ENCODE measurements around the gene PHAF1.

PHAF1 gene

GRCh38 chr16:67183284-67183626 is 73.5 kb downstream of the PHAF1 start:
- Histone ChIP-seq H3K9ac (ENCODE audit: low read depth, low read length) (no peak overlapping the region), H3K4me1 (ENCODE audit: control insufficient read depth, insufficient read depth, low read length) (0 out of 2 replicates have a peak, but pooled peaks cover 4% of the 10 kb centered on the region), H3K27ac (ENCODE audit: low read depth, low read length) (peak overlapping the region; percentile 98)

GRCh38 chr16:67183627-67184452 is 74.1 kb downstream of the PHAF1 start, which contains the start of gene MATCAP1:
Gene MATCAP1, minus strand, starts transcription at chr16:67183963. Its CDS starts 3,353 bp downstream, at chr16:67180610.
- Histone ChIP-seq H3K27me3 (ENCODE audit: control insufficient read depth, insufficient read depth, low read length) (peaks cover 28% of the 10 kb centered on the region), H3K27ac (ENCODE audit: low read depth, low read length) (peak within 1 kb of the TSS; percentile 98), H3K9ac (ENCODE audit: low read depth, low read length) (peak within 1 kb of the TSS; percentile 97), H3K4me1 (ENCODE audit: control insufficient read depth, insufficient read depth, low read length) (0 out of 2 replicates have a peak, but pooled peaks cover 4% of the 10 kb centered on the region), H3K9me3 (ENCODE audit: control insufficient read depth, insufficient read depth, low read length) (no peaks in the 10 kb centered on the region), H3K36me3 (ENCODE audit: control insufficient read depth, insufficient read depth, low read length) (no peaks in the 10 kb centered on the region), H3K4me3 (ENCODE audit: low read depth, low read length) (peak within 1 kb of the TSS; percentile 96)

More at GRCh38 chr16:67183284-67183626, 73.5 kb downstream of the PHAF1 start:
- Histone ChIP-seq H3K27me3 (ENCODE audit: control insufficient read depth, insufficient read depth, low read length) (peaks cover 28% of the 10 kb centered on the region), H3K4me3 (ENCODE audit: low read depth, low read length) (peak overlapping the region; percentile 96), H3K36me3 (ENCODE audit: control insufficient read depth, insufficient read depth, low read length) (no peaks in the 10 kb centered on the region), H3K9me3 (ENCODE audit: control insufficient read depth, insufficient read depth, low read length) (no peaks in the 10 kb centered on the region)

DNA sequence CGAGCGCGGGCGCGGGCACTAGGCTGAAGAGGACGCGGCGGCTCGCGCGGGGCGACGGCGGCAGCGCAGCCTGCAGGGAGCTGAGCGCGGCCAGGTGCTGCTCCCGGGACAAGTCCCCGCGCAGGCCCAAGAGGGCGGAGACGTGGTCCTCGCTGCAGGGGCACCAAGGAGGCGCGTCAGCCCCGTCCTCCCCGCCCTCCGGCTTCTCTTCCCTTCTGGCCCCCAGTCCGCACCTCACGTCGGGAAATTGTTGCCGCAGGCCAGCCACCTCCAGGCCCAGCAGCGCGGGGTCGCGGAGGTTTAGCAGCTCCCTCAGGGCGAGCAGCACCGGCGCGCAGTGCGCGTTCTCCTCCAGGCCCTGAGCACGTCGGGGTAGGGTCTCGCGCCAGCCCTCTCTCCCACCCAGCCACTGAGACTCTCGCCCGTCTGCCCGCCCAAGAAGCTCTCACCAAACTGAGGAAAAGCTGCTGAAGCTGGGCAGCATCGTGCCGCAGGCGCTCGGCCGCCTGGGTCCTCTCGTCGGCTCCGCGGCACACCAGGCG is 74.8 kb downstream of the PHAF1 start:
- H3K36me3 ChIP-seq (ENCODE audit: control insufficient read depth, insufficient read depth, low read length), result no peaks in the 10 kb centered on the region
- no peak overlapping the region for H3K9ac ChIP-seq (ENCODE audit: low read depth, low read length)
- peak overlapping the region; percentile 96 for H3K4me3 ChIP-seq (ENCODE audit: low read depth, low read length)
- peaks cover 28% of the 10 kb centered on the region for H3K27me3 ChIP-seq (ENCODE audit: control insufficient read depth, insufficient read depth, low read length)
- H3K4me1 ChIP-seq (ENCODE audit: control insufficient read depth, insufficient read depth, low read length), result 0 out of 2 replicates have a peak, but pooled peaks cover 4% of the 10 kb centered on the region
- no peaks in the 10 kb centered on the region for H3K9me3 ChIP-seq (ENCODE audit: control insufficient read depth, insufficient read depth, low read length)
- H3K27ac ChIP-seq (ENCODE audit: low read depth, low read length), result no peak overlapping the region

DNA sequence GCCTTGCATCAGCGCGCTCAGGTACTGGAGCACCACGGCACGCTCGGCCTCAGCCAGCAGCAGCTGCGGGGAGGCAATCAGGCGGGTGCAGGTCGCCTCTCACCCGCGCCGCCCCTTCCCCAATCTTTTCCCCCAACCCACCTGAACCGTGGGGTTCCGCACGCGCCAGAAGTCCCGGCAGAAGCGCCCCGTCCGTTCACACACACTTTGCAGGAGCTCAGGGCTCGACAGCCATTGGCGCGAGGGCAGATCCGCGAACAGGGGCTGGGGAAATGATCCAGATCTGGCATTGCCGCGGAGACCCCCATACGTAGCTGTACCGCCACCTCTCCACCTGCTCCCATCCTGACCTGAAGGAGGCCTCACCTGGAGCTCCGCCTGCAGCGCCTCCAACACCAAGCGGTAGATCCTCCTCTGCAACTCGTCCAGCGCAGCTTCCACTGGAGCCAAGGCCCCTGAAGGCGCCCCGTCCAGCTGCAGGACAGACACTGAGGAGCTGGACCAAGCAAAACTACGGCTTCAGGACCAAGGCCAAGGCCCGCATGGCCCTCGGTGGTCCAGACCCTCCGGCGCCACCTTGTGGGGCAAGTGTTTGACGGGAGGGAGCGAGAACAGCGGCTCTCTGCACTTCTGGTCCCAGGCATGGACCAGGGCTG is 75.4 kb downstream of the PHAF1 start:
- Histone ChIP-seq H3K4me3 (ENCODE audit: low read depth, low read length) (peak overlapping the region; percentile 96; the same call in 1 of the 2 replicates), H3K9ac (ENCODE audit: low read depth, low read length) (no peak overlapping the region), H3K27ac (ENCODE audit: low read depth, low read length) (no peak overlapping the region), H3K27me3 (ENCODE audit: control insufficient read depth, insufficient read depth, low read length) (peaks cover 28% of the 10 kb centered on the region), H3K36me3 (ENCODE audit: control insufficient read depth, insufficient read depth, low read length) (no peaks in the 10 kb centered on the region), H3K9me3 (ENCODE audit: control insufficient read depth, insufficient read depth, low read length) (no peaks in the 10 kb centered on the region), H3K4me1 (ENCODE audit: control insufficient read depth, insufficient read depth, low read length) (0 out of 2 replicates have a peak, but pooled peaks cover 4% of the 10 kb centered on the region)

GRCh38 chr16:67185651-67186134 is 76.0 kb downstream of the PHAF1 start:
- H3K4me3 ChIP-seq (ENCODE audit: low read depth, low read length), result no peak overlapping the region
- peaks cover 28% of the 10 kb centered on the region for H3K27me3 ChIP-seq (ENCODE audit: control insufficient read depth, insufficient read depth, low read length)
- no peak overlapping the region for H3K9ac ChIP-seq (ENCODE audit: low read depth, low read length)
- no peaks in the 10 kb centered on the region for H3K36me3 ChIP-seq (ENCODE audit: control insufficient read depth, insufficient read depth, low read length)
- no peak overlapping the region for H3K27ac ChIP-seq (ENCODE audit: low read depth, low read length)
- 0 out of 2 replicates have a peak, but pooled peaks cover 4% of the 10 kb centered on the region for H3K4me1 ChIP-seq (ENCODE audit: control insufficient read depth, insufficient read depth, low read length)
- H3K9me3 ChIP-seq (ENCODE audit: control insufficient read depth, insufficient read depth, low read length), result no peaks in the 10 kb centered on the region

DNA sequence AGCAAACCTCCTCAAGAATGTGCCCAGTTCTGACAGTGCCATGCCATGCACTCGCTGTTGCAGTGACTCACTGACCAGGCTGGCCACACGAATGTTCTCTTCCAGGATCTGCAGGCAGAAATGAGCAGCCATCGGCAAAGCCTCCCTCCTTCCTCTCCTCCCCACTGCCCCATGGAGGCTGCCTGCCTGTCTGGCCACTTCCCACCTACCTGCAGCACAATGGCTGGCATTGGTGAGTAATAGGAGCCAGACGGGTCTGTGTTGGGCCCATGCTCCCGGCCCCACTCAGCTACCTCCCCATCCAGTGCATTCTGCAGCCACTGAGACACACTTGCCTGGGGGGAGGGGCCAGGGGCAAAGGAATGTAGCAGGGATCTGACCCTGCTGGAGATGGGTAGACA is 76.8 kb downstream of the PHAF1 start:
- 0 out of 2 replicates have a peak, but pooled peaks cover 4% of the 10 kb centered on the region for H3K4me1 ChIP-seq (ENCODE audit: control insufficient read depth, insufficient read depth, low read length)
- H3K4me3 ChIP-seq (ENCODE audit: low read depth, low read length), result no peak overlapping the region
- H3K27me3 ChIP-seq (ENCODE audit: control insufficient read depth, insufficient read depth, low read length), result peaks cover 28% of the 10 kb centered on the region
- no peak overlapping the region for H3K9ac ChIP-seq (ENCODE audit: low read depth, low read length)
- H3K27ac ChIP-seq (ENCODE audit: low read depth, low read length), result no peak overlapping the region
- no peaks in the 10 kb centered on the region for H3K9me3 ChIP-seq (ENCODE audit: control insufficient read depth, insufficient read depth, low read length)
- no peaks in the 10 kb centered on the region for H3K36me3 ChIP-seq (ENCODE audit: control insufficient read depth, insufficient read depth, low read length)

DNA sequence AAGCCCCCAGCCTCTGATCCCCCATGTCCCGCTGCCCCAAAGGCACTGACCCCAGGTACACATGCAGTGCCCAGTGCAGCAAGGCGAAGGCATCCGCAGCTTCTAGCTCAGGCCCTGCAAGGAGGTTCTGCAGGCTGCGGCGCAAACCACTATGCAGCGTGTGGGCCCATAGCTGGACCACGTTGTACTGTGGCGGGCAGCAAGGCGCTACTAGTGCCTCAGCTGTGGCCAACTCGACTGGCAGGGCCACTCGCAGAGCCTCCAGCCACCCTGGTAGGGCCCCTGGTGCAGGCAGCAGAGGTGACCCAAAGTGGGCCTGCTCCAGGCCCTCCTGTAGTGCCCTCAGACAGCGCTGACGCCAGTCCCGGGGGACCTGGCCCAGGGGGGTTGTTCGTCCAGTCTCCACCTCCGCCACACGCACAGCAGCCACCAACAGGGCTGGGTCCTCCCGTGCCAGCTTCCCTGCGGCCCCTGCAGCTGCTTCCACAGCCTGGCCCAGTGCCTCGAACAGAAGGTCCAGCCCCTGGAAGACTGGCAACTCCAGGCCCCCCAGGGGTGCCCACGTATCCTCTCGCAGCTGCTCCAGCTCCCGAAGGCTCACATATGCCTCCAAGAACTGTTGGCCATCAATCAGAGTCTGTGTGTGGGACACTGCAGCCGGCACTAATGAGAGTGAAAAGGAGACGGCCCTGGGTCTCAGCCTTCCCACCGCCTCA is 77.6 kb downstream of the PHAF1 start:
- Histone ChIP-seq H3K4me1 (ENCODE audit: control insufficient read depth, insufficient read depth, low read length) (0 out of 2 replicates have a peak, but pooled peaks cover 4% of the 10 kb centered on the region), H3K9ac (ENCODE audit: low read depth, low read length) (no peak overlapping the region), H3K4me3 (ENCODE audit: low read depth, low read length) (no peak overlapping the region)

GRCh38 chr16:67188323-67188722 is 78.6 kb downstream of the PHAF1 start:
- Histone ChIP-seq H3K9me3 (ENCODE audit: control insufficient read depth, insufficient read depth, low read length) (no peaks in the 10 kb centered on the region), H3K9ac (ENCODE audit: low read depth, low read length) (no peak overlapping the region), H3K27me3 (ENCODE audit: control insufficient read depth, insufficient read depth, low read length) (peaks cover 28% of the 10 kb centered on the region), H3K36me3 (ENCODE audit: control insufficient read depth, insufficient read depth, low read length) (peaks cover 4% of the 10 kb centered on the region; the same call in 1 of the 2 replicates), H3K4me3 (ENCODE audit: low read depth, low read length) (no peak overlapping the region), H3K27ac (ENCODE audit: low read depth, low read length) (no peak overlapping the region), H3K4me1 (ENCODE audit: control insufficient read depth, insufficient read depth, low read length) (0 out of 2 replicates have a peak, but pooled peaks cover 11% of the 10 kb centered on the region)

More for the DNA sequence above, 77.6 kb downstream of the PHAF1 start:
- no peaks in the 10 kb centered on the region for H3K36me3 ChIP-seq (ENCODE audit: control insufficient read depth, insufficient read depth, low read length)
- peaks cover 28% of the 10 kb centered on the region for H3K27me3 ChIP-seq (ENCODE audit: control insufficient read depth, insufficient read depth, low read length)
- no peaks in the 10 kb centered on the region for H3K9me3 ChIP-seq (ENCODE audit: control insufficient read depth, insufficient read depth, low read length)
- H3K27ac ChIP-seq (ENCODE audit: low read depth, low read length), result no peak overlapping the region

- no peaks in the 10 kb centered on the region for H3K9me3 ChIP-seq (ENCODE audit: control insufficient read depth, insufficient read depth, low read length)
- H3K27me3 ChIP-seq (ENCODE audit: control insufficient read depth, insufficient read depth, low read length), result peaks cover 28% of the 10 kb centered on the region
- no peak overlapping the region for H3K27ac ChIP-seq (ENCODE audit: low read depth, low read length)
- H3K36me3 ChIP-seq (ENCODE audit: control insufficient read depth, insufficient read depth, low read length), result peaks cover 8% of the 10 kb centered on the region; the same call in 1 of the 2 replicates
- H3K4me3 ChIP-seq (ENCODE audit: low read depth, low read length), result no peak overlapping the region
- H3K9ac ChIP-seq (ENCODE audit: low read depth, low read length), result no peak overlapping the region
- 0 out of 2 replicates have a peak, but pooled peaks cover 11% of the 10 kb centered on the region for H3K4me1 ChIP-seq (ENCODE audit: control insufficient read depth, insufficient read depth, low read length)
Observed at GRCh38 chr16:67188798-67189197, 79.1 kb downstream of the PHAF1 start.

DNA sequence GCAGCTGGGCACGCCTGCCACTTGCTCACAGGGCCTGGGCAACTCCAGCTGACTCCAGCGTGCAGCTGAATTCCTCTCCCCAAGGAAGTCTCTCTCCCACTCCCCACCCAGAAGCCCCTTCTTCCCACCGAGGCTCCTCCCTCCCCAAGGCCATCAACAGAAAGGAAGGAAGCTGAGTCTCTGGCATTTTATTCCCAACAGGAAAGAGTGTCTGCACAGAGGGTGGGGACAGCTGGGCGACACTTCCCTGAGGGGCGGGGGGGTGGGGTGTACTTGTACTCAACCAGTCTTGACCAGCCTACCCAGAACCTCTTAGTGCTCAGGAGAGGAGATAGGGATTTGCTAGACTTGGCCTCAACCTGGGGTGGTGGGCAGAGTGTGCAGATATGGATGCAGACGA is 80.3 kb downstream of the PHAF1 start, which contains the start of gene EXOC3L1:
TSS of gene EXOC3L1 (minus strand) at position 96 of the 400 bp plus-strand sequence. CDS start 460 bp downstream, outside the sequence.
- Histone ChIP-seq H3K9ac (ENCODE audit: low read depth, low read length) (no peak within 1 kb of the TSS), H3K27ac (ENCODE audit: low read depth, low read length) (no peak within 1 kb of the TSS), H3K36me3 (ENCODE audit: control insufficient read depth, insufficient read depth, low read length) (peaks cover 21% of the 10 kb centered on the region), H3K4me3 (ENCODE audit: low read depth, low read length) (no peak within 1 kb of the TSS), H3K9me3 (ENCODE audit: control insufficient read depth, insufficient read depth, low read length) (no peaks in the 10 kb centered on the region), H3K27me3 (ENCODE audit: control insufficient read depth, insufficient read depth, low read length) (peaks cover 17% of the 10 kb centered on the region), H3K4me1 (ENCODE audit: control insufficient read depth, insufficient read depth, low read length) (0 out of 2 replicates have a peak, but pooled peaks cover 7% of the 10 kb centered on the region)

Measured in HUES48 (cell line).